Upper lobe of left lung (tissue), 4 donors: Measurements from ENCODE around the gene UIMC1.
"Not testable (repeated sequence)": the region's sequence is repeated elsewhere in the genome, so short reads cannot be mapped to it uniquely, and the experiment has no call there.

Experiments
- EP300 ChIP-seq, 4 donors: sonication (generic); formaldehyde crosslinking; IDR thresholded peaks; one replicate each; pipeline ENCODE4 v1.5.1; 2017; ENCODE audit warnings: antibody characterized with exemption in 4 of 4, control low read depth in 2 of 4
- POLR2A ChIP-seq, 4 donors: fragments of 450-650 bp; IDR thresholded peaks; one replicate each; pipeline ENCODE4 v1.5.1; 2016 to 2017; ENCODE audit warnings: antibody characterized with exemption in 4 of 4, mild to moderate bottlenecking in 2 of 4
- POLR2AphosphoS5 ChIP-seq, 2 donors: sonication (generic); formaldehyde crosslinking; IDR thresholded peaks; one replicate each; pipeline ENCODE4 v1.5.1; 2017; ENCODE audit warnings: antibody characterized with exemption in 2 of 2
- TF ChIP-seq, protein P1 (sequence below), 6 experiments: fragments of 450-650 bp in 4 of 6; fragments of 200-600 bp in 2 of 6; sonication (generic) in 2 of 6; IDR thresholded peaks; one replicate each; pipeline ENCODE4 v1.5.1; 2016 to 2019; ENCODE audit warnings: antibody characterized with exemption in 6 of 6

DNA sequence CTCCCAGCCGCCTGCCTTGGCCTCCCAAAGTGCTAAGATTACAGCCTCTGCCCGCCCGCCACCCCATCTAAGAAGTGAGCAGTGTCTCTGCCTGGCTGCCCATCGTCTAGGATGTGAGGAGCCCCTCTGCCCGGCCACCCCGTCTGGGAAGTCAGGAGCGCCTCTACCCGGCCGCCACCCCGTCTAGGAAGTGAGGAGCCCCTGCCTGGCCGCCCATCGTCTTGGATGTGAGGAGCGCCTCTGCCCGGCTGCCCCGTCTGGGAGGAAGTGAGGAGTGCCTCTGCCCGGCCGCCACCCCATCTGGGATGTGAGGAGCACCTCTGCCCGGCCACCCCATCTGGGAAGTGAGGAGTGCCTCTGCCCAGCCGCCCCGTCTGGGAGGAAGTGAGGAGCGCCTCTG, 23.0 kb downstream of the UIMC1 start:
- TF ChIP-seq, protein P1, sequence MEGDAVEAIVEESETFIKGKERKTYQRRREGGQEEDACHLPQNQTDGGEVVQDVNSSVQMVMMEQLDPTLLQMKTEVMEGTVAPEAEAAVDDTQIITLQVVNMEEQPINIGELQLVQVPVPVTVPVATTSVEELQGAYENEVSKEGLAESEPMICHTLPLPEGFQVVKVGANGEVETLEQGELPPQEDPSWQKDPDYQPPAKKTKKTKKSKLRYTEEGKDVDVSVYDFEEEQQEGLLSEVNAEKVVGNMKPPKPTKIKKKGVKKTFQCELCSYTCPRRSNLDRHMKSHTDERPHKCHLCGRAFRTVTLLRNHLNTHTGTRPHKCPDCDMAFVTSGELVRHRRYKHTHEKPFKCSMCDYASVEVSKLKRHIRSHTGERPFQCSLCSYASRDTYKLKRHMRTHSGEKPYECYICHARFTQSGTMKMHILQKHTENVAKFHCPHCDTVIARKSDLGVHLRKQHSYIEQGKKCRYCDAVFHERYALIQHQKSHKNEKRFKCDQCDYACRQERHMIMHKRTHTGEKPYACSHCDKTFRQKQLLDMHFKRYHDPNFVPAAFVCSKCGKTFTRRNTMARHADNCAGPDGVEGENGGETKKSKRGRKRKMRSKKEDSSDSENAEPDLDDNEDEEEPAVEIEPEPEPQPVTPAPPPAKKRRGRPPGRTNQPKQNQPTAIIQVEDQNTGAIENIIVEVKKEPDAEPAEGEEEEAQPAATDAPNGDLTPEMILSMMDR (IDR thresholded peaks at IDR 0.05) = not testable (repeated sequence)
- not testable (repeated sequence) for TF ChIP-seq POLR2A, POLR2AphosphoS5, EP300 (IDR thresholded peaks at IDR 0.05)
